AML-193 (cell line): ENCODE data around the gene SVOP.
A peak's percentile ranks its signal among the peaks of the same experiment; 100 is the strongest.
"Not testable (repeated sequence)": the region's sequence is repeated elsewhere in the genome, so short reads cannot be mapped to it uniquely, and the experiment has no call there.

ENCODE experiments used
- DNase-seq, 2 experiments: peaks; one replicate each; lab custom pipeline; 2025; lab: John Stamatoyannopoulos, UW

SVOP gene

GRCh38 chr12:109020796-109021380 is at the start of gene SVOP:
SVOP (minus strand) TSS chr12:109021068; CDS start chr12:109020868, 200 bp downstream.
- DNase-seq: no peak

- no peak for DNase-seq
Measured at GRCh38 chr12:109069307-109070271, 48.7 kb upstream of the SVOP start.

GRCh38 chr12:109065853-109066193 is 45.0 kb upstream of the SVOP start:
- DNase-seq: no peak

GRCh38 chr12:109065154-109065852 is 44.4 kb upstream of the SVOP start:
- no peak for DNase-seq

GRCh38 chr12:109064143-109064542 is 43.3 kb upstream of the SVOP start:
- no peak for DNase-seq

- no peak for DNase-seq
Measured at GRCh38 chr12:109058773-109059172, 37.9 kb upstream of the SVOP start.

GRCh38 chr12:109057376-109057775 is 36.5 kb upstream of the SVOP start:
- DNase-seq: no peak

- no peak for DNase-seq
Measured at GRCh38 chr12:109056891-109057290, 36.0 kb upstream of the SVOP start.

- no peak for DNase-seq
Measured at GRCh38 chr12:109054520-109054919, 33.7 kb upstream of the SVOP start.

GRCh38 chr12:109054124-109054513 is 33.3 kb upstream of the SVOP start:
- not testable (repeated sequence) for DNase-seq

- peak; percentile 12 to 23 for DNase-seq
Measured at GRCh38 chr12:109053382-109054123, 32.7 kb upstream of the SVOP start.

- peak; percentile 61 to 68 for DNase-seq
Measured at GRCh38 chr12:109052414-109053323, 31.8 kb upstream of the SVOP start, which contains the start of gene USP30. USP30 (plus strand) TSS chr12:109052576; CDS start chr12:109052679, 103 bp downstream.

GRCh38 chr12:109052097-109052413 is 31.2 kb upstream of the SVOP start:
- DNase-seq: no peak

GRCh38 chr12:109049794-109050193 is 28.9 kb upstream of the SVOP start:
- DNase-seq: not testable (repeated sequence)

GRCh38 chr12:109048706-109049105 is 27.8 kb upstream of the SVOP start:
- DNase-seq: not testable (repeated sequence)

GRCh38 chr12:109047081-109047805 is 26.4 kb upstream of the SVOP start:
- DNase-seq: no peak

GRCh38 chr12:109044241-109044640 is 23.4 kb upstream of the SVOP start:
- no peak for DNase-seq

- DNase-seq: no peak
Measured at GRCh38 chr12:109036975-109037374, 16.1 kb upstream of the SVOP start.

GRCh38 chr12:109033239-109034196 is 12.7 kb upstream of the SVOP start:
- no peak for DNase-seq
